ENCODE measurements around the gene ACTR6. TPM values are rescaled to one million over a fixed set of nuclear protein-coding genes. Genes with fewer than 3 reads are reported as not detected.

ACTR6 gene
- total and polyA plus RNA-seq, 11 donors = 8.9 to 29.5 (median 21.9) TPM

DNA sequence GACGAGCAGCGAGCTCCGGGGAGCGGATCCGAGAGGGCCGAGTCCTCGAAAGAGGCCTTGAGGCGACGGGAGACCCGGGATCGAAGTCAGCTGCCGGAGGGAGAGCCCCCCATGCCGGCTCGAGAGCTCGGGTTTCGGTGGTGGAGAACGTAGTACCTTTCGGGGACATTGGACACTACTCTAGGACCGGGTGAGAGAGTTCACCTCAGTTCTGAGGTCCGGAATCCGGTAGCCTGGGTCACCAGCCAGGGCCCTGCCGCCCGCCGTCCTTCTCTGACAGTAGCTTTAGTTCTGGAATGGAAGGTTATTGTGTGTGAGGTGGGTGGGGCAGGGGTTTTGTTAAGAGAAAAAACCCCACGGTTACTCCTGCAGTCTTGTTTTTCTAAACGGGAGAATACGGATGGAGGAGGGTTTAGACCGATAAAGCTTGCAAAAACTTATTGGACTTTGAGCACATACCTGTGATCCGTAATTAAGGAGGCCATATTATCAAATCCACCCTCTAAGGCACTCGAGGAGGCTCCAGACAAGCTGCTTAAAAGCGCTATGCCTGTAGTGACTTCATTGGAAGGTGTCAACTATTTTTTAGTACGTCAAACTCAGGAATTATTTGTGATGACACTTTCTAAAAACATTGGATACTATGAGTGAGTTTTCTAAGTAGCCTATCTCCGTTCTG lies 67.1 kb downstream of the ACTR6 start:
- H3K4me1 ChIP-seq = peaks cover 15 to 53% (median 31%) of the 10 kb centered on the region in 12 donors
- DNase-seq = peak in 2 of 5 donors; percentile 40 to 66
- intact Hi-C loops (cut with DNase I) = loop anchor here in 5 of 10 donors (2.0 to 5.0 kb wide), 6 partner anchors 33 to 290 kb away; partner anchors contain the start of genes ACTR6 (in 4 of the 5) and BLTP3B (in 1 of the 5)
- H3K27me3 ChIP-seq = no peaks in the 10 kb centered on the region
- peak in 2 of 4 donors; percentile 16 to 24 for ATAC-seq
- WGBS, 4 donors = 0 to 2% (median 1%) methylated on average over 20 to 33 of the region's 33 CpGs
- no peaks in the 10 kb centered on the region for H3K9me3 ChIP-seq
- TF ChIP-seq, protein P1, sequence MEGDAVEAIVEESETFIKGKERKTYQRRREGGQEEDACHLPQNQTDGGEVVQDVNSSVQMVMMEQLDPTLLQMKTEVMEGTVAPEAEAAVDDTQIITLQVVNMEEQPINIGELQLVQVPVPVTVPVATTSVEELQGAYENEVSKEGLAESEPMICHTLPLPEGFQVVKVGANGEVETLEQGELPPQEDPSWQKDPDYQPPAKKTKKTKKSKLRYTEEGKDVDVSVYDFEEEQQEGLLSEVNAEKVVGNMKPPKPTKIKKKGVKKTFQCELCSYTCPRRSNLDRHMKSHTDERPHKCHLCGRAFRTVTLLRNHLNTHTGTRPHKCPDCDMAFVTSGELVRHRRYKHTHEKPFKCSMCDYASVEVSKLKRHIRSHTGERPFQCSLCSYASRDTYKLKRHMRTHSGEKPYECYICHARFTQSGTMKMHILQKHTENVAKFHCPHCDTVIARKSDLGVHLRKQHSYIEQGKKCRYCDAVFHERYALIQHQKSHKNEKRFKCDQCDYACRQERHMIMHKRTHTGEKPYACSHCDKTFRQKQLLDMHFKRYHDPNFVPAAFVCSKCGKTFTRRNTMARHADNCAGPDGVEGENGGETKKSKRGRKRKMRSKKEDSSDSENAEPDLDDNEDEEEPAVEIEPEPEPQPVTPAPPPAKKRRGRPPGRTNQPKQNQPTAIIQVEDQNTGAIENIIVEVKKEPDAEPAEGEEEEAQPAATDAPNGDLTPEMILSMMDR (IDR thresholded peaks at IDR 0.05) = no peak
- TF ChIP-seq POLR2A (IDR thresholded peaks at IDR 0.05) = no peak
- peak overlapping the region; percentile 89 to 99 (median 97) for H3K27ac ChIP-seq
- peak overlapping the region; percentile 74 to 99 (median 92) for H3K4me3 ChIP-seq
- no peaks in the 10 kb centered on the region for H3K36me3 ChIP-seq

DNA sequence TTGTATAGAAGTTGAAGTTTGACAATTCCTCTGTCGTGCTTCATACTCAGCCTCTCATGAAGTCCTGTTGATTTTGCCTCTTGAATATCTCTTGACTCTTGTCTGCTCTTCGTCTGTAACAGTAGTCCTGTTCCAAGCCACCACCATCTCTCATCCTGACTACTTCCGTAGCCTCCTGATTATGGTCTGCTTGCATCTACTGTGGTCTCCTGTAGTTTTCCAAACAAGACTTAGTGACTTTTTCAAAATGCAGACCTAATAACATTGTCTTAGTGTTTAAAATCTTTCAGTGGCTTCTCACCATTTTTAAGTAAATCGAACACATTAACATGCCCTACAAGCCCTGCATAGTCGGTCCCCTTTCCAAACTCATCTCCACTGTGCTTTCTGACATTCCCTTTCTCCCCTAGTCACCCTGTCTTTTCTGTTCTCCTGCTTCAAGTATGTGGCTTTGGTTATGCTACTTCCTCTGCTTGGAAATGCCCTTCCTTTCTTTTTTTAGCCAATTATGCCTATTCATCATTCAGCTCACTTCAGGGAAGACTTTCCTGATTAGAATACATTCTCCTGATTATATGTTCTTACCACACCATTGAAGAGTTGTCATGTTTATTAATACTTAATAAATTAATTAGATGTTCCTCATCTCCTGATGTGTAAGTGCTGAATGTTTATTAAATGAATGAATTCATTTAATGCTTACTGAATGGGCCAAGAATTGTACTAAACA lies 68.4 kb downstream of the ACTR6 start:
- TF ChIP-seq POLR2A (IDR thresholded peaks at IDR 0.05) = no peak
- TF ChIP-seq, protein P1 (IDR thresholded peaks at IDR 0.05) = no peak
- intact Hi-C loops (cut with DNase I) = loop anchor here in 2 of 10 donors (5.0 kb wide), 3 partner anchors 43 to 288 kb away; partner anchors contain the start of gene ACTR6 (in 2 of the 2)
- Histone ChIP-seq H3K36me3 (no peaks in the 10 kb centered on the region), H3K4me1 (peaks cover 15 to 58% (median 35%) of the 10 kb centered on the region in 12 donors), H3K27ac (peak overlapping the region in 3 of 12 donors; percentile 39 to 98 (median 97)), H3K9me3 (no peaks in the 10 kb centered on the region), H3K27me3 (no peaks in the 10 kb centered on the region), H3K4me3 (peak overlapping the region in 9 of 12 donors; percentile 74 to 99 (median 94))
- no peak for DNase-seq
- ATAC-seq = peak in 1 of 4 donors; percentile 5
- 44 to 51% (median 47%) methylated on average over 5 of the region's 5 CpGs for WGBS, 4 donors

DNA sequence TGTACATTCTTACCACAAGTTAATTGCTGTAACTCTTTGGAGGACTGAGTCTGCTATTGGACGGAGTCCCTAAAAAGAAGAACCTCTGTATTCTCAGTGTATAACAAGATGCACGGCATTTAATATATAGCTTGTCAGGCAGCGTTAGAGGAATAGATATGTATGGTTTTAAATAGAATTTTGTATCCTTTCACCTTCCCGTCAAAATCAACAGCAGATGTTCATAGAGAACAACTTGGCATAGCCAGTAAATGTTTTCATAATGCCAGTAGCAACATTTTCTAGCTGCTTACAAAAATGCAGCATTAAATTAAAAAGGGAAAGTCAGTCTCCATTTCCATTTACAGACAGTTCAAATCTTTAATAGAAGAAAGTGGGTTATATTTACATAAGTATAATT lies 73.2 kb downstream of the ACTR6 start:
- ATAC-seq (no peak), DNase-seq (no peak)
- intact Hi-C loops (cut with DNase I) = no loop called here
- no peaks in the 10 kb centered on the region for H3K27me3 ChIP-seq
- H3K27ac ChIP-seq = no peak overlapping the region
- WGBS, 4 donors = 67 to 76% (median 71%) methylated on average over 4 of the region's 4 CpGs
- H3K4me1 ChIP-seq = peaks cover 7 to 44% (median 28%) of the 10 kb centered on the region in 12 donors
- no peak for TF ChIP-seq POLR2A (IDR thresholded peaks at IDR 0.05)
- TF ChIP-seq, protein P1 (IDR thresholded peaks at IDR 0.05) = no peak
- no peaks in the 10 kb centered on the region for H3K36me3 ChIP-seq
- H3K9me3 ChIP-seq = peaks cover 0 to 4% (median 0%) of the 10 kb centered on the region in 12 donors
- no peak overlapping the region for H3K4me3 ChIP-seq

MicroRNAs within 50 kb of the gene (microRNA counts, 767-probe panel; counts per million panel counts)
- microRNA hsa-miR-1827 = 1,728 to 2,022 counts per million in 2 donors

Small RNA genes within 50 kb of the gene (microRNA-seq; reads per million reads assigned to microRNA genes)
- 0 reads per million in 4 donors for gene MIR1827

Other genes starting within 250 kb of the ACTR6 start
- 1 to 10 TPM; 1.1 to 5.8 (median 2.3) TPM for gene ANKS1B, start 215.9 kb upstream of the ACTR6 start, total RNA-seq
- under 1 TPM; 0.62 to 0.72 TPM for gene ANKS1B, start 215.9 kb upstream of the ACTR6 start, polyA plus RNA-seq
- gene BLTP3B, start 57.9 kb upstream of the ACTR6 start, total RNA-seq = 10 to 100 TPM; 14.0 to 22.4 (median 16.2) TPM
- 10 to 100 TPM in 1 of 2 donors, 1 to 10 TPM in 1; 3.7 to 18.7 TPM for gene BLTP3B, start 57.9 kb upstream of the ACTR6 start, polyA plus RNA-seq
- gene DEPDC4, start 66.3 kb downstream of the ACTR6 start, total RNA-seq = 1 to 10 TPM in 1 of 9 donors, under 1 TPM in 6, not detected in 2; 0.33 to 1.3 (median 0.58) TPM
- gene DEPDC4, start 66.3 kb downstream of the ACTR6 start, polyA plus RNA-seq = 1 to 10 TPM in 1 of 2 donors, not detected in 1; 1.1 TPM
- gene SCYL2, start 66.4 kb downstream of the ACTR6 start, total RNA-seq = 10 to 100 TPM; 23.7 to 41.3 (median 33.8) TPM
- gene SCYL2, start 66.4 kb downstream of the ACTR6 start, polyA plus RNA-seq = 10 to 100 TPM in 1 of 2 donors, 1 to 10 TPM in 1; 8.1 to 21.7 TPM
- under 1 TPM in 1 of 9 donors, not detected in 8; 0.15 TPM for gene SLC17A8, start 156.3 kb downstream of the ACTR6 start, total RNA-seq
- gene SLC17A8, start 156.3 kb downstream of the ACTR6 start, polyA plus RNA-seq = not detected

Measured in heart left ventricle (tissue), 16 donors.